GM18520 (cell line): ENCODE results near the gene CNP.

Experiments
- ATAC-seq: cut with Tn5 transposase; IDR thresholded peaks from one replicate; pipeline ENCODE4 v1.9.1; 2021; ENCODE audit not compliant: unreplicated experiment

CNP gene

GRCh38 chr17:41971721-41972523 lies 5.3 kb downstream of the CNP start:
- ATAC-seq = no peak

GRCh38 chr17:41972571-41973407 lies 6.2 kb downstream of the CNP start:
- peak; percentile 74 for ATAC-seq

- no peak for ATAC-seq
These were observed 6.8 kb downstream of the CNP start for GRCh38 chr17:41973408-41973811.

GRCh38 chr17:41974031-41974430 lies 7.4 kb downstream of the CNP start:
- no peak for ATAC-seq

GRCh38 chr17:41974658-41975057 lies 8.1 kb downstream of the CNP start:
- no peak for ATAC-seq

GRCh38 chr17:41975099-41976083 lies 8.8 kb downstream of the CNP start:
- ATAC-seq = no peak

GRCh38 chr17:41976142-41976768 lies 9.7 kb downstream of the CNP start:
- no peak for ATAC-seq

- no peak for ATAC-seq
These were observed 11.4 kb downstream of the CNP start for GRCh38 chr17:41977991-41978390.

- no peak for ATAC-seq
These were observed 15.6 kb downstream of the CNP start for GRCh38 chr17:41982026-41982760.

- no peak for ATAC-seq
These were observed 17.9 kb downstream of the CNP start for GRCh38 chr17:41984454-41984853.

- no peak for ATAC-seq
These were observed 19.3 kb downstream of the CNP start for GRCh38 chr17:41985919-41986318.

- ATAC-seq = no peak
These were observed 20.0 kb downstream of the CNP start for GRCh38 chr17:41986634-41987033.

- ATAC-seq = no peak
These were observed 21.0 kb downstream of the CNP start for GRCh38 chr17:41987642-41988041.

GRCh38 chr17:41988418-41988817 lies 21.8 kb downstream of the CNP start:
- no peak for ATAC-seq

GRCh38 chr17:41989702-41990419 lies 23.3 kb downstream of the CNP start:
- no peak for ATAC-seq

- ATAC-seq = no peak
These were observed 26.0 kb downstream of the CNP start for GRCh38 chr17:41992576-41992975.

GRCh38 chr17:41996855-41997164 lies 30.2 kb downstream of the CNP start:
- ATAC-seq = no peak

GRCh38 chr17:41998497-41998896 lies 31.9 kb downstream of the CNP start:
- no peak for ATAC-seq

GRCh38 chr17:42000413-42001133 lies 34.0 kb downstream of the CNP start:
- ATAC-seq = no peak
